Keratinocyte (primary cell): ENCODE results near the gene DHRSX. TPM values are rescaled to one million over a fixed set of nuclear protein-coding genes. Genes with fewer than 3 reads are reported as not detected.
A peak's percentile ranks its signal among the peaks of the same experiment; 100 is the strongest.

Source experiments
- DNase-seq: peaks from one replicate; pipeline ENCODE4 v3.0.0-alpha.2; 2011; ENCODE audit warnings: low read depth, missing footprints, low spot score
- FAIRE-seq: peaks from 2 replicates; lab custom pipeline; 2011; peaks lifted over from hg19 to GRCh38; lab: Jason Lieb, UNC
- H2AFZ ChIP-seq: 2 replicates; pipeline ENCODE4 v1.6.0; 2012; ENCODE audit warnings: low read length, control low read depth, inconsistent platforms; ENCODE audit not compliant: control insufficient read depth
- H3K27ac ChIP-seq: 2 replicates; pipeline ENCODE4 v1.5.1; 2011; ENCODE audit warnings: low read length; ENCODE audit not compliant: control insufficient read depth, insufficient read depth
- H3K27me3 ChIP-seq: 3 replicates; pipeline ENCODE4 v1.6.0; 2011; ENCODE audit warnings: low read length; ENCODE audit not compliant: control insufficient read depth, insufficient read depth; ENCODE audit errors: extremely low read depth
- H3K36me3 ChIP-seq, 2 experiments: 2 replicates in 1 of 2; 3 replicates in 1 of 2; pipeline ENCODE4 v1.5.1; 2011; ENCODE audit warnings: low read length in 2 of 2, mild to moderate bottlenecking in 1 of 2; ENCODE audit not compliant: control insufficient read depth in 2 of 2, insufficient read depth in 2 of 2; ENCODE audit errors: extremely low read depth in 1 of 2
- H3K4me1 ChIP-seq: 3 replicates; pipeline ENCODE4 v1.5.1; 2011; ENCODE audit warnings: low read length; ENCODE audit not compliant: control insufficient read depth, insufficient read depth; ENCODE audit errors: extremely low read depth
- H3K4me2 ChIP-seq: 3 replicates; pipeline ENCODE4 v1.6.0; 2011; ENCODE audit warnings: low read depth, low read length; ENCODE audit not compliant: control insufficient read depth, insufficient read depth; ENCODE audit errors: extremely low read depth
- H3K4me3 ChIP-seq, 3 experiments: fragments of 200-600 bp in 1 of 3; sonication (generic) in 1 of 3; 2 replicates in 2 of 3; 3 replicates in 1 of 3; pipeline ENCODE4 v1.5.1; 2011 to 2016; ENCODE audit warnings: low read length in 3 of 3, mild to moderate bottlenecking in 3 of 3, control low read depth in 2 of 3, inconsistent platforms in 1 of 3, low read depth in 1 of 3, mixed read lengths in 1 of 3, mixed run types in 1 of 3, moderate library complexity in 1 of 3; ENCODE audit not compliant: control insufficient read depth in 2 of 3, insufficient read depth in 2 of 3; ENCODE audit errors: extremely low read depth in 1 of 3
- H3K79me2 ChIP-seq: 2 replicates; pipeline ENCODE4 v1.6.0; 2012; ENCODE audit warnings: low read length; ENCODE audit not compliant: control insufficient read depth, insufficient read depth
- H3K9ac ChIP-seq: 3 replicates; pipeline ENCODE4 v1.6.0; 2011; ENCODE audit warnings: low read length; ENCODE audit not compliant: control insufficient read depth, insufficient read depth; ENCODE audit errors: extremely low read depth
- H3K9me1 ChIP-seq: 3 replicates; pipeline ENCODE4 v1.6.0; 2011; ENCODE audit warnings: low read length; ENCODE audit not compliant: control insufficient read depth, insufficient read depth; ENCODE audit errors: extremely low read depth
- H3K9me3 ChIP-seq: 2 replicates; pipeline ENCODE4 v1.5.1; 2012; ENCODE audit warnings: low read depth, low read length; ENCODE audit not compliant: control insufficient read depth
- H4K20me1 ChIP-seq: 3 replicates; pipeline ENCODE4 v1.6.0; 2011; ENCODE audit warnings: low read length; ENCODE audit not compliant: control insufficient read depth, insufficient read depth; ENCODE audit errors: extremely low read depth
- CTCF ChIP-seq, 3 experiments: IDR thresholded peaks in 1 of 3; conservative IDR thresholded peaks in 1 of 3; optimal IDR thresholded peaks in 1 of 3; 2 replicates in 2 of 3; 3 replicates in 1 of 3; pipeline versions ENCODE3 to v1.5.1; 2011; ENCODE audit warnings: low read length in 3 of 3, mild to moderate bottlenecking in 3 of 3, moderate library complexity in 2 of 3, control low read depth in 1 of 3, inconsistent platforms in 1 of 3; ENCODE audit not compliant: insufficient read depth in 2 of 3; ENCODE audit errors: extremely low read depth in 1 of 3
- EZH2 ChIP-seq: IDR thresholded peaks from one replicate; pipeline ENCODE4 v1.6.1; 2012; ENCODE audit warnings: inconsistent platforms, mild to moderate bottlenecking, low read length, moderate library complexity
- dilution Hi-C: fragments of 300-500 bp; cut with MboI; formaldehyde crosslinking; loops from one replicate; pipeline ENCODE4 v1.7.0; 2020; ENCODE audit warnings: low sequenced_read_pairs; ENCODE audit not compliant: extremely low pct_ligation_motif_present
- polyA plus RNA-seq, 5 experiments: library from polyadenylated mRNA; depleted of rRNA in 3 of 5; stranded (reverse) in 3 of 5; stranded (forward) in 1 of 5; unstranded in 1 of 5; fragments of >200 nt; gene quantifications; 1 replicate in 1 of 5; 2 replicates in 3 of 5; 3 replicates in 1 of 5; pipeline versions ENCODE4 v1.2.1 to v1.2.3, GENCODE V29; 2011 to 2012; ENCODE audit warnings: missing spikeins in 2 of 5, low read depth in 1 of 5, low replicate concordance in 1 of 5

DHRSX gene
- polyA plus RNA-seq, 1 donor (not counting 4 experiments of a cell fraction or from before 2014, with no cell fraction given), result 20.4 TPM

- peak; percentile 32 for FAIRE-seq
- H3K9ac ChIP-seq, result peak overlapping the region; percentile 79
- H4K20me1 ChIP-seq, result no peaks in the 10 kb centered on the region
- H3K4me3 ChIP-seq, result peak overlapping the region in 2 of 3 experiments; percentile 18 to 27
- peak overlapping the region; percentile 84 for H3K4me2 ChIP-seq
- peak overlapping the region; percentile 57 for H2AFZ ChIP-seq
- peaks cover 28% of the 10 kb centered on the region for H3K4me1 ChIP-seq
- TF ChIP-seq CTCF (optimal IDR thresholded peaks at IDR 0.05 in 1 of 3, IDR thresholded peaks at IDR 0.05 in 1 of 3, conservative IDR thresholded peaks at IDR 0.05 in 1 of 3; ENCODE audit: extremely low read depth in 1 of 3, insufficient read depth in 2 of 3, low read length in 3 of 3) (no peak), EZH2 (no peak)
- no peaks in the 10 kb centered on the region for H3K9me3 ChIP-seq
- peak overlapping the region; percentile 94 for H3K27ac ChIP-seq
- H3K9me1 ChIP-seq, result no peaks in the 10 kb centered on the region
- DNase-seq, result no peak
- dilution Hi-C loops, result no loop called here
- no peaks in the 10 kb centered on the region for H3K27me3 ChIP-seq
- H3K79me2 ChIP-seq, result no peaks in the 10 kb centered on the region
- peaks cover 0 to 1% of the 10 kb centered on the region in 2 experiments for H3K36me3 ChIP-seq
These were observed 99.0 kb downstream of the DHRSX start for GRCh38 chrX:2401590-2402360.

- peak overlapping the region; percentile 57 for H2AFZ ChIP-seq
- peak; percentile 90 for FAIRE-seq
- H3K36me3 ChIP-seq, result peaks cover 0 to 1% of the 10 kb centered on the region in 2 experiments
- H3K27me3 ChIP-seq, result no peaks in the 10 kb centered on the region
- H3K79me2 ChIP-seq, result no peaks in the 10 kb centered on the region
- peak overlapping the region; percentile 79 for H3K9ac ChIP-seq
- TF ChIP-seq EZH2 (no peak), CTCF (optimal IDR thresholded peaks at IDR 0.05 in 1 of 3, IDR thresholded peaks at IDR 0.05 in 1 of 3, conservative IDR thresholded peaks at IDR 0.05 in 1 of 3; ENCODE audit: extremely low read depth in 1 of 3, insufficient read depth in 2 of 3, low read length in 3 of 3) (no peak)
- H3K9me3 ChIP-seq, result no peaks in the 10 kb centered on the region
- dilution Hi-C loops, result no loop called here
- H3K4me3 ChIP-seq, result peak overlapping the region in 2 of 3 experiments; percentile 18 to 27
- peak overlapping the region; percentile 84 for H3K4me2 ChIP-seq
- DNase-seq, result no peak
- no peaks in the 10 kb centered on the region for H4K20me1 ChIP-seq
- peak overlapping the region; percentile 94 for H3K27ac ChIP-seq
- no peaks in the 10 kb centered on the region for H3K9me1 ChIP-seq
- H3K4me1 ChIP-seq, result peaks cover 28% of the 10 kb centered on the region
These were observed 99.6 kb downstream of the DHRSX start for GRCh38 chrX:2401201-2401589.
